Endothelial cell of umbilical vein (primary cell): ENCODE results near the gene ELMO1. TPM values are rescaled to one million over a fixed set of nuclear protein-coding genes. Genes with fewer than 3 reads are reported as not detected.

Source experiments
- BruUV-seq: library from RNA; stranded (reverse); fragments of 400-500 nt; replicated peaks from 2 replicates; lab custom pipeline; 2021; lab: Mats Ljungman, UMichigan
- CTCF ChIA-PET: fragments of 300-600, 350-600 bp; sonication (Branson Sonifier 250); formaldehyde crosslinking; loops from one replicate; lab custom pipeline; 2021; ENCODE audit warnings: antibody characterized with exemption, inconsistent platforms; lab: Charles Lee
- POLR2A ChIA-PET: fragments of 300-600, 350-600 bp; sonication (Branson Sonifier 250); formaldehyde crosslinking; loops from one replicate; lab custom pipeline; 2021; ENCODE audit warnings: antibody characterized with exemption, inconsistent platforms; lab: Charles Lee
- DNase-seq: peaks from one replicate; pipeline ENCODE4 v3.0.0-alpha.2; 2011; ENCODE audit warnings: low read depth, low spot score
- FAIRE-seq: peaks from 2 replicates; lab custom pipeline; 2011; peaks lifted over from hg19 to GRCh38; lab: Jason Lieb, UNC
- H2AFZ ChIP-seq: 2 replicates; pipeline ENCODE4 v1.6.0; 2012; ENCODE audit warnings: low read depth, low read length, control low read depth, inconsistent platforms
- H3K27ac ChIP-seq: 2 replicates; pipeline ENCODE4 v1.5.1; 2011; ENCODE audit warnings: low read depth, mild to moderate bottlenecking, control low read depth, low read length, moderate library complexity; ENCODE audit not compliant: insufficient read depth
- H3K27me3 ChIP-seq, 2 experiments: 2 replicates each; pipeline versions ENCODE4 v1.6.0 to v1.6.1; 2011; ENCODE audit warnings: low read length in 2 of 2, mixed read lengths in 1 of 2; ENCODE audit not compliant: control insufficient read depth in 2 of 2, insufficient read depth in 2 of 2
- H3K36me3 ChIP-seq, 2 experiments: 2 replicates in 1 of 2; 3 replicates in 1 of 2; pipeline ENCODE4 v1.5.1; 2011; ENCODE audit warnings: low read length in 2 of 2, mild to moderate bottlenecking in 1 of 2, moderate library complexity in 1 of 2; ENCODE audit not compliant: control insufficient read depth in 2 of 2, insufficient read depth in 2 of 2; ENCODE audit errors: extremely low read depth in 1 of 2
- H3K4me1 ChIP-seq: 3 replicates; pipeline ENCODE4 v1.5.1; 2011; ENCODE audit warnings: mild to moderate bottlenecking, low read length; ENCODE audit not compliant: control insufficient read depth, insufficient read depth; ENCODE audit errors: extremely low read depth
- H3K4me2 ChIP-seq: 2 replicates; pipeline ENCODE4 v1.6.1; 2011; ENCODE audit warnings: low read length, control low read depth, mixed read lengths; ENCODE audit not compliant: insufficient read depth
- H3K4me3 ChIP-seq, 3 experiments: fragments of 200-600 bp in 1 of 3; sonication (generic), shearing (Covaris generic) in 1 of 3; replicated peaks in 1 of 3; 2 replicates each; pipeline ENCODE4 v1.5.1; 2011 to 2016; ENCODE audit warnings: control low read depth in 3 of 3, low read length in 3 of 3, mild to moderate bottlenecking in 2 of 3, inconsistent platforms in 1 of 3, low read depth in 1 of 3, moderate library complexity in 1 of 3; ENCODE audit not compliant: insufficient read depth in 1 of 3
- H3K79me2 ChIP-seq: 2 replicates; pipeline ENCODE4 v1.6.0; 2012; ENCODE audit warnings: low read length, inconsistent platforms; ENCODE audit not compliant: control insufficient read depth, insufficient read depth
- H3K9ac ChIP-seq: replicated peaks from 2 replicates; pipeline ENCODE3; 2011; ENCODE audit warnings: low read length, control low read depth; ENCODE audit not compliant: insufficient read depth; ENCODE audit errors: extremely low read depth
- H3K9me1 ChIP-seq: replicated peaks from 3 replicates; pipeline ENCODE4 v1.6.0; 2011; ENCODE audit warnings: mild to moderate bottlenecking, low read length; ENCODE audit not compliant: control insufficient read depth, insufficient read depth; ENCODE audit errors: extremely low read depth
- H3K9me3 ChIP-seq: replicated peaks from 2 replicates; pipeline ENCODE4 v1.5.1; 2012; ENCODE audit warnings: low read length, inconsistent platforms; ENCODE audit not compliant: control insufficient read depth, insufficient read depth
- H4K20me1 ChIP-seq: replicated peaks from 2 replicates; pipeline ENCODE3; 2011; ENCODE audit warnings: mild to moderate bottlenecking, low read length; ENCODE audit not compliant: control insufficient read depth, insufficient read depth; ENCODE audit errors: extremely low read depth
- EZH2 ChIP-seq: IDR thresholded peaks from 2 replicates; pipeline ENCODE4 v1.6.1; 2012; ENCODE audit warnings: borderline replicate concordance, low read depth, mild to moderate bottlenecking, moderate library complexity, low read length, inconsistent platforms; ENCODE audit not compliant: severe bottlenecking
- FOS ChIP-seq: IDR thresholded peaks from 2 replicates; pipeline ENCODE4 v1.6.1; 2011; ENCODE audit warnings: mild to moderate bottlenecking, low read length, moderate library complexity, borderline replicate concordance; ENCODE audit not compliant: insufficient read depth
- JUN ChIP-seq: IDR thresholded peaks from 2 replicates; pipeline ENCODE4 v1.6.1; 2011; ENCODE audit warnings: borderline replicate concordance, low read depth; ENCODE audit not compliant: insufficient read length, insufficient read depth
- MYC ChIP-seq: IDR thresholded peaks from one replicate; pipeline ENCODE4 v1.6.1; 2011; ENCODE audit warnings: mild to moderate bottlenecking, low read depth, low read length
- POLR2A ChIP-seq: IDR thresholded peaks from 2 replicates; pipeline ENCODE4 v1.6.1; 2012; ENCODE audit warnings: low read depth, mild to moderate bottlenecking, control low read depth, low read length
- POLR2AphosphoS5 ChIP-seq: IDR thresholded peaks from 2 replicates; pipeline ENCODE4 v1.6.1; 2012; ENCODE audit warnings: low read depth, mild to moderate bottlenecking, control low read depth, low read length, moderate library complexity; ENCODE audit not compliant: insufficient read depth
- dilution Hi-C: fragments of 300-500 bp; cut with MboI; formaldehyde crosslinking; loops from one replicate; pipeline ENCODE4 v1.15.0; 2019; ENCODE audit warnings: low sequenced_read_pairs; ENCODE audit not compliant: extremely low pct_ligation_motif_present
- intact Hi-C: fragments of 100-400 bp; cut with micrococcal nuclease; formaldehyde crosslinking; loops from one replicate; pipeline ENCODE4 v1.10.0; 2022
- polyA plus RNA-seq, 4 experiments: library from polyadenylated mRNA; depleted of rRNA in 3 of 4; stranded (reverse) in 3 of 4; unstranded in 1 of 4; fragments of >200 nt; gene quantifications; 2 replicates each; pipeline versions ENCODE4 v1.2.1 to v1.2.3, GENCODE V29; 2011 to 2012; ENCODE audit warnings: missing spikeins in 1 of 4
- total RNA-seq: library from RNA; stranded (reverse); gene quantifications from 2 replicates; pipeline ENCODE4 v1.2.3, GENCODE V29; 2021
- TF ChIP-seq, protein P1 (sequence below), 2 donors: IDR thresholded peaks; 1 replicate in 1 of 2; 2 replicates in 1 of 2; pipeline ENCODE4 v1.5.1; 2011; ENCODE audit warnings: low read length in 2 of 2, mild to moderate bottlenecking in 2 of 2, moderate library complexity in 2 of 2, control low read depth in 1 of 2, inconsistent platforms in 1 of 2, low read depth in 1 of 2; ENCODE audit not compliant: insufficient read depth in 1 of 2; ENCODE audit errors: extremely low read depth in 1 of 2
- TF ChIP-seq, protein P2 (sequence below): IDR thresholded peaks from 2 replicates; pipeline ENCODE4 v1.6.1; 2011; ENCODE audit not compliant: insufficient read depth, insufficient read length

The ELMO1 gene
- total and polyA plus RNA-seq, 2 donors (not counting 3 experiments of a cell fraction or from before 2014, with no cell fraction given), result 17.0 to 30.6 TPM

- POLR2A ChIA-PET, result no interaction called here
- DNase-seq (no peak), FAIRE-seq (no peak)
- Histone ChIP-seq H3K9me1 (no peaks in the 10 kb centered on the region), H3K9ac (no peak overlapping the region), H3K9me3 (no peaks in the 10 kb centered on the region), H3K27me3 (no peaks in the 10 kb centered on the region), H4K20me1 (no peaks in the 10 kb centered on the region), H3K27ac (no peak overlapping the region), H3K4me2 (no peak overlapping the region), H3K4me3 (no peak overlapping the region), H3K79me2 (no peaks in the 10 kb centered on the region), H3K4me1 (no peaks in the 10 kb centered on the region), H3K36me3 (no peaks in the 10 kb centered on the region), H2AFZ (no peak overlapping the region)
- no TSS peak for BruUV-seq
- TF ChIP-seq FOS (no peak), MYC (no peak), JUN (no peak), POLR2AphosphoS5 (no peak), POLR2A (no peak), EZH2 (no peak)
- TF ChIP-seq, protein P1, sequence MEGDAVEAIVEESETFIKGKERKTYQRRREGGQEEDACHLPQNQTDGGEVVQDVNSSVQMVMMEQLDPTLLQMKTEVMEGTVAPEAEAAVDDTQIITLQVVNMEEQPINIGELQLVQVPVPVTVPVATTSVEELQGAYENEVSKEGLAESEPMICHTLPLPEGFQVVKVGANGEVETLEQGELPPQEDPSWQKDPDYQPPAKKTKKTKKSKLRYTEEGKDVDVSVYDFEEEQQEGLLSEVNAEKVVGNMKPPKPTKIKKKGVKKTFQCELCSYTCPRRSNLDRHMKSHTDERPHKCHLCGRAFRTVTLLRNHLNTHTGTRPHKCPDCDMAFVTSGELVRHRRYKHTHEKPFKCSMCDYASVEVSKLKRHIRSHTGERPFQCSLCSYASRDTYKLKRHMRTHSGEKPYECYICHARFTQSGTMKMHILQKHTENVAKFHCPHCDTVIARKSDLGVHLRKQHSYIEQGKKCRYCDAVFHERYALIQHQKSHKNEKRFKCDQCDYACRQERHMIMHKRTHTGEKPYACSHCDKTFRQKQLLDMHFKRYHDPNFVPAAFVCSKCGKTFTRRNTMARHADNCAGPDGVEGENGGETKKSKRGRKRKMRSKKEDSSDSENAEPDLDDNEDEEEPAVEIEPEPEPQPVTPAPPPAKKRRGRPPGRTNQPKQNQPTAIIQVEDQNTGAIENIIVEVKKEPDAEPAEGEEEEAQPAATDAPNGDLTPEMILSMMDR (IDR thresholded peaks at IDR 0.05; ENCODE audit: extremely low read depth in 1 of 2, insufficient read depth in 1 of 2, low read depth in 1 of 2, low read length in 2 of 2), result no peak
- TF ChIP-seq, protein P2, sequence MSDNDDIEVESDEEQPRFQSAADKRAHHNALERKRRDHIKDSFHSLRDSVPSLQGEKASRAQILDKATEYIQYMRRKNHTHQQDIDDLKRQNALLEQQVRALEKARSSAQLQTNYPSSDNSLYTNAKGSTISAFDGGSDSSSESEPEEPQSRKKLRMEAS, result no peak
- intact Hi-C loops, result no loop called here
- dilution Hi-C loops, result no loop called here
- CTCF ChIA-PET, result no interaction called here
Observed at GRCh38 chr7:37102518-37103137, 346.0 kb downstream of the ELMO1 start.
